ENCODE measurements around the gene FGF19.

Gene FGF19

GRCh38 chr11:69656536-69657455 is 47.0 kb downstream of the FGF19 start:
- H3F3A ChIP-seq (ENCODE audit: control insufficient read depth, insufficient read depth) = no peaks in the 10 kb centered on the region
- no peaks in the 10 kb centered on the region for H3K27me3 ChIP-seq (ENCODE audit: control insufficient read depth, low read length)
- no peak overlapping the region for H3K27ac ChIP-seq (ENCODE audit: low read depth, low read length)
- H3K9me3 ChIP-seq (ENCODE audit: control insufficient read depth, insufficient read depth, low read length) = no peaks in the 10 kb centered on the region
- no peaks in the 10 kb centered on the region for H4K20me1 ChIP-seq (ENCODE audit: control insufficient read depth, insufficient read depth, low read depth, low read length)
- H3K79me2 ChIP-seq (ENCODE audit: control insufficient read depth, low read length) = no peaks in the 10 kb centered on the region
- no peak overlapping the region for H3K4me2 ChIP-seq (ENCODE audit: low read length)
- H3K9me2 ChIP-seq (replicated peaks; ENCODE audit: control insufficient read depth, low read length) = no peaks in the 10 kb centered on the region
- no peaks in the 10 kb centered on the region for H3K36me3 ChIP-seq (ENCODE audit: control insufficient read depth, low read length)
- TF ChIP-seq CTCF (IDR thresholded peaks at IDR 0.05; ENCODE audit: low read depth, low read length, poor library complexity, severe bottlenecking) (no peak), EZH2phosphoT487 (IDR thresholded peaks at IDR 0.05; ENCODE audit: borderline replicate concordance, low read length) (no peak)
- no peaks in the 10 kb centered on the region for H3K4me1 ChIP-seq (ENCODE audit: control insufficient read depth, low read length)
- no peak overlapping the region for H3K4me3 ChIP-seq (ENCODE audit: low read length)

- Histone ChIP-seq H3K4me1 (ENCODE audit: control insufficient read depth, low read length) (no peaks in the 10 kb centered on the region), H3K79me2 (ENCODE audit: control insufficient read depth, low read length) (no peaks in the 10 kb centered on the region), H3K27ac (ENCODE audit: low read depth, low read length) (no peak overlapping the region), H3K9me2 (replicated peaks; ENCODE audit: control insufficient read depth, low read length) (no peaks in the 10 kb centered on the region), H3K4me3 (ENCODE audit: low read length) (no peak overlapping the region), H3K9me3 (ENCODE audit: control insufficient read depth, insufficient read depth, low read length) (no peaks in the 10 kb centered on the region), H3K27me3 (ENCODE audit: control insufficient read depth, low read length) (no peaks in the 10 kb centered on the region), H3F3A (ENCODE audit: control insufficient read depth, insufficient read depth) (no peaks in the 10 kb centered on the region), H3K36me3 (ENCODE audit: control insufficient read depth, low read length) (no peaks in the 10 kb centered on the region), H4K20me1 (ENCODE audit: control insufficient read depth, insufficient read depth, low read depth, low read length) (no peaks in the 10 kb centered on the region), H3K4me2 (ENCODE audit: low read length) (no peak overlapping the region)
- TF ChIP-seq CTCF (IDR thresholded peaks at IDR 0.05; ENCODE audit: low read depth, low read length, poor library complexity, severe bottlenecking) (no peak), EZH2phosphoT487 (IDR thresholded peaks at IDR 0.05; ENCODE audit: borderline replicate concordance, low read length) (no peak)
These were observed 48.1 kb downstream of the FGF19 start for GRCh38 chr11:69655479-69656428.

DNA sequence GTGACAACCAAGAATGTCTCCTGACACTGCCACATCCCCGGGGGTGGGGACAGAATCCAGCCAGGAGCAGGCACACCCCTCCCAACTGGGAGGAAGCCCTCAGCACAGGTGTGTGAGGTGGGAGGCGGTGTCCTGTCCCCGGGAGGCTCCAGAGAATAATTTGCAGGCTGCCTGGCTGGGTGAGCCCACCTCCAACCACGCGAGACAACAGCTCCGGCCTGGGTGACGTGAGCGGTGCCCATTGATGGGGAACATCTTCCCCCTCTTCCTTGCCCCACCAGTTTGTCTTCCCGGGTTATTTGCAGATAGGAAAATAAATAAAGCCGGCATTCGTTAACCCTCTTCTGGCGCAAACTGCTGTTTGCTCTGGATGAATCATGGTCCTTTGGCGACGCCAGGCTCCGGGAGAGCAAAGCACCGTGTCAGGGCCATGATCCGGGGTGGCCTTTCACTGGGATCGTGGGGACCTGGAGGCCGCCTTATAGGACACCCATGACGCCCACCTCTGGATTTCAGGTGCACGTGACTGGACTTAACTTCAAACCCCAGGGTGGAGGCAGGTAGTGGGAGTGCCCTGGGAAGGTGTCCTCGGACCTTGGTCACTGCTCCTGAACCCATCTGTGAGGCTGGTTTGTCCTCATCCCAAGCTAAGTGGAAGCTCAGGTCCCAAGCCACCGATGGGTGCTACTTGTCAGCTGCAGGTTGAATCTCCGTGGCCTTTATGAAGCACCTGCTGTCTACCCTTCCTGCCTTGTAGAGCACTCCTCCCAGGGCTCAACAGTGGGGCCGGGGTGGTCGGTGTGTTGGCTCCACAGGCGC is 49.0 kb downstream of the FGF19 start:
- H3K4me2 ChIP-seq (ENCODE audit: low read length) = no peak overlapping the region
- no peaks in the 10 kb centered on the region for H3K27me3 ChIP-seq (ENCODE audit: control insufficient read depth, low read length)
- no peak overlapping the region for H3K27ac ChIP-seq (ENCODE audit: low read depth, low read length)
- no peaks in the 10 kb centered on the region for H3K4me1 ChIP-seq (ENCODE audit: control insufficient read depth, low read length)
- no peaks in the 10 kb centered on the region for H3K9me2 ChIP-seq (replicated peaks; ENCODE audit: control insufficient read depth, low read length)
- H3K9me3 ChIP-seq (ENCODE audit: control insufficient read depth, insufficient read depth, low read length) = no peaks in the 10 kb centered on the region
- H4K20me1 ChIP-seq (ENCODE audit: control insufficient read depth, insufficient read depth, low read depth, low read length) = no peaks in the 10 kb centered on the region
- TF ChIP-seq CTCF (IDR thresholded peaks at IDR 0.05; ENCODE audit: low read depth, low read length, poor library complexity, severe bottlenecking) (no peak), EZH2phosphoT487 (IDR thresholded peaks at IDR 0.05; ENCODE audit: borderline replicate concordance, low read length) (no peak)
- H3K4me3 ChIP-seq (ENCODE audit: low read length) = no peak overlapping the region
- H3K79me2 ChIP-seq (ENCODE audit: control insufficient read depth, low read length) = no peaks in the 10 kb centered on the region
- H3F3A ChIP-seq (ENCODE audit: control insufficient read depth, insufficient read depth) = no peaks in the 10 kb centered on the region
- no peaks in the 10 kb centered on the region for H3K36me3 ChIP-seq (ENCODE audit: control insufficient read depth, low read length)

Data from DOHH2 (cell line).